WTC11 (cell line): ENCODE data around the gene HOXA5. TPM values are rescaled to one million over a fixed set of nuclear protein-coding genes. Genes with fewer than 3 reads are reported as not detected.

Experiments
- ATAC-seq: fragments of 200-7000 bp; cut with Tn5 transposase; 2 replicates; pipeline ENCODE4 v1.10.0; 2021; ENCODE audit warnings: mild to moderate bottlenecking, moderate library complexity
- CTCF ChIA-PET: fragments of 300-600 bp; sonication (Branson Sonifier 250); formaldehyde crosslinking; loops from one replicate; lab custom pipeline; 2021; ENCODE audit warnings: antibody characterized with exemption; lab: Charles Lee
- POLR2A ChIA-PET: fragments of 350-600 bp; sonication (Branson Sonifier 250); formaldehyde crosslinking; loops from one replicate; lab custom pipeline; 2021; ENCODE audit warnings: antibody characterized with exemption; lab: Charles Lee
- DNase-seq: peaks from one replicate; pipeline ENCODE4 v3.0.0; 2021; ENCODE audit warnings: low spot score
- H3K27ac Mint-ChIP-seq: 2 replicates; pipeline ENCODE4 v1.8.0; 2021; ENCODE audit warnings: mixed read lengths
- H3K27me3 Mint-ChIP-seq: 2 replicates; pipeline ENCODE4 v1.8.0; 2021; ENCODE audit warnings: low read depth, mild to moderate bottlenecking, moderate library complexity, mixed read lengths
- H3K36me3 Mint-ChIP-seq: 2 replicates; pipeline ENCODE4 v1.8.0; 2021; ENCODE audit warnings: mixed read lengths
- H3K4me1 Mint-ChIP-seq: 2 replicates; pipeline ENCODE4 v1.8.0; 2022; ENCODE audit warnings: mixed read lengths
- H3K4me3 Mint-ChIP-seq: 2 replicates; pipeline ENCODE4 v1.8.0; 2021; ENCODE audit warnings: mild to moderate bottlenecking, moderate library complexity, mixed read lengths
- H3K9me3 Mint-ChIP-seq: 2 replicates; pipeline ENCODE4 v1.8.0; 2021; ENCODE audit warnings: mixed read lengths
- FOXJ3 ChIP-seq: sonication (generic); formaldehyde crosslinking; IDR thresholded peaks from 2 replicates; pipeline ENCODE4 v1.9.0; 2021; ENCODE audit warnings: missing genetic modification reagents, mild to moderate bottlenecking, borderline replicate concordance
- GTF2I ChIP-seq: fragments of 250-450 bp; sonication (Bioruptor Pico); conservative IDR thresholded peaks from 2 replicates; pipeline ENCODE4 v1.4.0; 2021; ENCODE audit warnings: mild to moderate bottlenecking
- JAZF1 ChIP-seq: fragments of 250-450 bp; sonication (Bioruptor Pico); IDR thresholded peaks from 2 replicates; pipeline ENCODE4 v1.9.0; 2021; ENCODE audit warnings: moderate library complexity, mild to moderate bottlenecking, inconsistent platforms
- NFE2L1 ChIP-seq: sonication (generic); formaldehyde crosslinking; IDR thresholded peaks from 2 replicates; pipeline ENCODE4 v1.8.1; 2023; ENCODE audit warnings: missing genetic modification reagents
- PRRX2 ChIP-seq: fragments of 250-450 bp; sonication (Bioruptor Pico); IDR thresholded peaks from 2 replicates; pipeline ENCODE4 v1.8.0; 2021; ENCODE audit warnings: mild to moderate bottlenecking
- SMAD3 ChIP-seq: sonication (generic); formaldehyde crosslinking; IDR thresholded peaks from 2 replicates; pipeline ENCODE4 v1.8.0; 2022; ENCODE audit warnings: missing genetic modification reagents, mild to moderate bottlenecking, borderline replicate concordance
- TEAD4 ChIP-seq: sonication (generic); formaldehyde crosslinking; IDR thresholded peaks from 2 replicates; pipeline ENCODE4 v1.8.0; 2022; ENCODE audit warnings: mild to moderate bottlenecking, missing genetic modification reagents
- TP53 ChIP-seq: sonication (generic); formaldehyde crosslinking; IDR thresholded peaks from 2 replicates; pipeline ENCODE4 v1.8.1; 2023; ENCODE audit warnings: mild to moderate bottlenecking, missing genetic modification reagents
- microRNA-seq: library from miRNA; unstranded; fragments of <30 nt; microRNA quantifications from one replicate; pipeline ENCODE4 v1.2.0, GENCODE V29; 2022; ENCODE audit warnings: borderline number of aligned reads
- total RNA-seq: library from RNA; stranded (reverse); gene quantifications from 3 replicates; pipeline ENCODE4 v1.2.3, GENCODE V29; 2021
- TF ChIP-seq, protein P1 (sequence below): sonication (generic); formaldehyde crosslinking; IDR thresholded peaks from 2 replicates; pipeline ENCODE4 v1.8.1; 2022; ENCODE audit warnings: mild to moderate bottlenecking, missing genetic modification reagents, moderate library complexity, borderline replicate concordance
- TF ChIP-seq, protein P2 (sequence below): fragments of 250-450 bp; sonication (Bioruptor Pico); IDR thresholded peaks from 2 replicates; pipeline ENCODE4 v1.8.0; 2021; ENCODE audit warnings: mild to moderate bottlenecking
- TF ChIP-seq, protein P3 (sequence below): fragments of 250-450 bp; sonication (Bioruptor Pico); IDR thresholded peaks from 2 replicates; pipeline ENCODE4 v1.9.0; 2021; ENCODE audit warnings: mild to moderate bottlenecking
- TF ChIP-seq, protein P4 (sequence below): sonication (generic); formaldehyde crosslinking; IDR thresholded peaks from 2 replicates; pipeline ENCODE4 v1.8.0; 2023; ENCODE audit warnings: missing genetic modification reagents, mild to moderate bottlenecking, borderline replicate concordance
- TF ChIP-seq, protein P5 (sequence below): sonication (generic); formaldehyde crosslinking; IDR thresholded peaks from 2 replicates; pipeline ENCODE4 v1.8.0; 2022; ENCODE audit warnings: mild to moderate bottlenecking, missing genetic modification reagents

Gene HOXA5
- total RNA-seq, 1 experiment from 2014 or later = not detected

DNA sequence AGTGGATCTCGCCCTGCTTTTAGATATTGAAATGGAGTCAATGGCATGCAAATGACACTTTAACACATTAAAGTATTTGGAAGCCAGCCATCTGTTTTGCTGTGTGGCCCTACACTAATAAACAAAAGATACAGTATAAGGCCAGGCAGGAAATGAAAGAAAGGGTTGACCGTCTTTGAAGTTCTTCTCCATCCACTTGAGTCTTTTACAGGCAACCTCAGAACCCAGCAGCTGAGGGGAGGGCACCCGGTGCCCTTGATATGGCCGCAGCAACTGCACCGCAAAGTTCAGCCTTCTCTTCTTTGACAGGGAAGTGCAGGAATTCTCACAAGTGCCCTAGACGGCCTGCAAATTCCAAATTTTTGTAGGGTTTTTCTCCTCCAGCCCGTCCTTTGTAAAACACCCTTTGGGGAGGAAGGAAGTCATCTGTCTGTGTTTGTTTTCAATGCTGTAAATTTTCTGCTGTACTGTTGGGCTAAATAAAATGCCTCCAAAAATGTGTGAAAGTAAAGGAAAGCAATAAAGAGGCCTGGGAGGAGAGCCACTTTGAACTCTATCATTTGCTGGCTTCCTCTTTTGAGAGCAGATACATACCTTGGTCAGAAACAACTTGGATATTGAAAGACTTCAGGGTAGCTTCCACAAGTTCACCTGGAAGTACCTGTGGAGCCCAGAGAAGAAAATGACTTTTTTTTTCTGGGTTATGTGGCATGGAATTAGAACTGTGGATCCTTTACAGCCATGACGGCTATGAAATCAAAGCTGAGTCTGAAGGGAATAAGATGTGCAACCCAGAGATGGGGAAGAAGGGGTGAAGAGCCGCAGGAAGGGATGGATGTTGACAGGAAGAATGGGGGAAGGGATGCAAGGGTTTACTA is 51.3 kb downstream of the HOXA5 start:
- TF ChIP-seq GTF2I (CRISPR knock-in tag) (no peak), FOXJ3 (no peak), PRRX2 (no peak), TP53 (no peak), JAZF1 (no peak), NFE2L1 (CRISPR knock-in tag) (no peak)
- TF ChIP-seq, protein P1, sequence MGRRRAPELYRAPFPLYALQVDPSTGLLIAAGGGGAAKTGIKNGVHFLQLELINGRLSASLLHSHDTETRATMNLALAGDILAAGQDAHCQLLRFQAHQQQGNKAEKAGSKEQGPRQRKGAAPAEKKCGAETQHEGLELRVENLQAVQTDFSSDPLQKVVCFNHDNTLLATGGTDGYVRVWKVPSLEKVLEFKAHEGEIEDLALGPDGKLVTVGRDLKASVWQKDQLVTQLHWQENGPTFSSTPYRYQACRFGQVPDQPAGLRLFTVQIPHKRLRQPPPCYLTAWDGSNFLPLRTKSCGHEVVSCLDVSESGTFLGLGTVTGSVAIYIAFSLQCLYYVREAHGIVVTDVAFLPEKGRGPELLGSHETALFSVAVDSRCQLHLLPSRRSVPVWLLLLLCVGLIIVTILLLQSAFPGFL (CRISPR knock-in tag) = no peak
- Mint-ChIP-seq H3K27me3 (peaks cover 100% of the 10 kb centered on the region), H3K4me1 (peaks cover 63% of the 10 kb centered on the region), H3K9me3 (no peaks in the 10 kb centered on the region), H3K27ac (no peak overlapping the region), H3K4me3 (no peak overlapping the region), H3K36me3 (0 out of 2 replicates have a peak, but pooled peaks cover 3% of the 10 kb centered on the region)
- ATAC-seq = peak; percentile 23
- DNase-seq = peak; percentile 59
- CTCF ChIA-PET = interaction anchor here (0.8 to 2.9 kb wide), 5 partner anchors 18 to 87 kb away, joined by 3 to 9 read pairs (median 5); partner anchors contain the start of gene HOXA5
- POLR2A ChIA-PET = no interaction called here

DNA sequence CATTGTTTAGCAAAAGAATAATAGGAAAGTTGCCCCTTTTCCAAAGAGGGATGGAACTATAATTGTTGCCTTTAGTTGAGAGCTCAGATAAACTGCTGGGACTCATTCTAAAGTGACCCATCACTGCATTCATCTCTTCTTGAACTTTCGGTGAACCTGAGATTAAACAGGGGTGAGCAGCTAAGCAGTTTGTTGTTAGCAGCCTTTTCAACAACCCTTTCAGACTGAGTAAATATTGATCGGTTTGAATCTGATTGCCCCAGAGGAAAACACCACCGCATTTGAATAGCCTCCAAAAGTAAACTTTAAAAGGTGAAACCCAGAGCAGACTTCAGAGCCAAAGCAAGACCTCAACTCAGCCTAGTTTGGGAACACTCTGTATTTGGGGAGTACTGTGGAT is 52.4 kb downstream of the HOXA5 start:
- 0 out of 2 replicates have a peak, but pooled peaks cover 3% of the 10 kb centered on the region for H3K36me3 Mint-ChIP-seq
- peaks cover 61% of the 10 kb centered on the region for H3K4me1 Mint-ChIP-seq
- no peak overlapping the region for H3K27ac Mint-ChIP-seq
- H3K4me3 Mint-ChIP-seq = no peak overlapping the region
- ATAC-seq (no peak), DNase-seq (no peak)
- TF ChIP-seq FOXJ3 = no peak
- TF ChIP-seq, protein P2, sequence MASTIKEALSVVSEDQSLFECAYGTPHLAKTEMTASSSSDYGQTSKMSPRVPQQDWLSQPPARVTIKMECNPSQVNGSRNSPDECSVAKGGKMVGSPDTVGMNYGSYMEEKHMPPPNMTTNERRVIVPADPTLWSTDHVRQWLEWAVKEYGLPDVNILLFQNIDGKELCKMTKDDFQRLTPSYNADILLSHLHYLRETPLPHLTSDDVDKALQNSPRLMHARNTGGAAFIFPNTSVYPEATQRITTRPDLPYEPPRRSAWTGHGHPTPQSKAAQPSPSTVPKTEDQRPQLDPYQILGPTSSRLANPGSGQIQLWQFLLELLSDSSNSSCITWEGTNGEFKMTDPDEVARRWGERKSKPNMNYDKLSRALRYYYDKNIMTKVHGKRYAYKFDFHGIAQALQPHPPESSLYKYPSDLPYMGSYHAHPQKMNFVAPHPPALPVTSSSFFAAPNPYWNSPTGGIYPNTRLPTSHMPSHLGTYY (CRISPR knock-in tag) = no peak
- TF ChIP-seq, protein P3, sequence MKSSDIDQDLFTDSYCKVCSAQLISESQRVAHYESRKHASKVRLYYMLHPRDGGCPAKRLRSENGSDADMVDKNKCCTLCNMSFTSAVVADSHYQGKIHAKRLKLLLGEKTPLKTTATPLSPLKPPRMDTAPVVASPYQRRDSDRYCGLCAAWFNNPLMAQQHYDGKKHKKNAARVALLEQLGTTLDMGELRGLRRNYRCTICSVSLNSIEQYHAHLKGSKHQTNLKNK = no peak
- TF ChIP-seq, protein P4, sequence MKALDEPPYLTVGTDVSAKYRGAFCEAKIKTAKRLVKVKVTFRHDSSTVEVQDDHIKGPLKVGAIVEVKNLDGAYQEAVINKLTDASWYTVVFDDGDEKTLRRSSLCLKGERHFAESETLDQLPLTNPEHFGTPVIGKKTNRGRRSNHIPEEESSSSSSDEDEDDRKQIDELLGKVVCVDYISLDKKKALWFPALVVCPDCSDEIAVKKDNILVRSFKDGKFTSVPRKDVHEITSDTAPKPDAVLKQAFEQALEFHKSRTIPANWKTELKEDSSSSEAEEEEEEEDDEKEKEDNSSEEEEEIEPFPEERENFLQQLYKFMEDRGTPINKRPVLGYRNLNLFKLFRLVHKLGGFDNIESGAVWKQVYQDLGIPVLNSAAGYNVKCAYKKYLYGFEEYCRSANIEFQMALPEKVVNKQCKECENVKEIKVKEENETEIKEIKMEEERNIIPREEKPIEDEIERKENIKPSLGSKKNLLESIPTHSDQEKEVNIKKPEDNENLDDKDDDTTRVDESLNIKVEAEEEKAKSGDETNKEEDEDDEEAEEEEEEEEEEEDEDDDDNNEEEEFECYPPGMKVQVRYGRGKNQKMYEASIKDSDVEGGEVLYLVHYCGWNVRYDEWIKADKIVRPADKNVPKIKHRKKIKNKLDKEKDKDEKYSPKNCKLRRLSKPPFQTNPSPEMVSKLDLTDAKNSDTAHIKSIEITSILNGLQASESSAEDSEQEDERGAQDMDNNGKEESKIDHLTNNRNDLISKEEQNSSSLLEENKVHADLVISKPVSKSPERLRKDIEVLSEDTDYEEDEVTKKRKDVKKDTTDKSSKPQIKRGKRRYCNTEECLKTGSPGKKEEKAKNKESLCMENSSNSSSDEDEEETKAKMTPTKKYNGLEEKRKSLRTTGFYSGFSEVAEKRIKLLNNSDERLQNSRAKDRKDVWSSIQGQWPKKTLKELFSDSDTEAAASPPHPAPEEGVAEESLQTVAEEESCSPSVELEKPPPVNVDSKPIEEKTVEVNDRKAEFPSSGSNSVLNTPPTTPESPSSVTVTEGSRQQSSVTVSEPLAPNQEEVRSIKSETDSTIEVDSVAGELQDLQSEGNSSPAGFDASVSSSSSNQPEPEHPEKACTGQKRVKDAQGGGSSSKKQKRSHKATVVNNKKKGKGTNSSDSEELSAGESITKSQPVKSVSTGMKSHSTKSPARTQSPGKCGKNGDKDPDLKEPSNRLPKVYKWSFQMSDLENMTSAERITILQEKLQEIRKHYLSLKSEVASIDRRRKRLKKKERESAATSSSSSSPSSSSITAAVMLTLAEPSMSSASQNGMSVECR (CRISPR knock-in tag) = no peak
- TF ChIP-seq, protein P5, sequence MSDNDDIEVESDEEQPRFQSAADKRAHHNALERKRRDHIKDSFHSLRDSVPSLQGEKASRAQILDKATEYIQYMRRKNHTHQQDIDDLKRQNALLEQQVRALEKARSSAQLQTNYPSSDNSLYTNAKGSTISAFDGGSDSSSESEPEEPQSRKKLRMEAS = no peak
- TF ChIP-seq TEAD4 = no peak
- no peak for TF ChIP-seq SMAD3 (CRISPR knock-in tag)
- no peaks in the 10 kb centered on the region for H3K9me3 Mint-ChIP-seq
- POLR2A ChIA-PET = no interaction called here
- peaks cover 99% of the 10 kb centered on the region for H3K27me3 Mint-ChIP-seq
- CTCF ChIA-PET = interaction anchor here (0.8 to 2.9 kb wide), 4 partner anchors 19 to 89 kb away, joined by 3 to 9 read pairs (median 6); partner anchors contain the start of gene HOXA5

Small RNA genes within 50 kb of the gene (microRNA-seq; reads per million reads assigned to microRNA genes)
- not detected for gene MIR196B

Other genes with a start within 250 kb of the HOXA5 start
- not detected in 3 replicates for gene HOXA1, start 47.7 kb downstream of the HOXA5 start, total RNA-seq
- gene HOXA2, start 41.0 kb downstream of the HOXA5 start, total RNA-seq = not detected in 3 replicates
- gene HOXA4, start 12.9 kb downstream of the HOXA5 start, total RNA-seq = not detected in 3 replicates
- gene HOXA6, start 4.1 kb upstream of the HOXA5 start, total RNA-seq = not detected in 3 replicates
- 0.11 TPM in 1 of 3 replicates, not detected in the others for gene HOXA3, start 8.9 kb upstream of the HOXA5 start, total RNA-seq
- not detected in 3 replicates for gene HOXA7, start 13.0 kb upstream of the HOXA5 start, total RNA-seq
- not detected in 3 replicates for gene HOXA9, start 21.9 kb upstream of the HOXA5 start, total RNA-seq
- gene HOXA10, start 30.6 kb upstream of the HOXA5 start, total RNA-seq = 0.07 TPM in 1 of 3 replicates, not detected in the others
- gene HOXA11, start 41.6 kb upstream of the HOXA5 start, total RNA-seq = not detected in 3 replicates
- not detected in 3 replicates for gene HOXA13, start 56.4 kb upstream of the HOXA5 start, total RNA-seq
- not detected in 3 replicates for gene EVX1, start 99.1 kb upstream of the HOXA5 start, total RNA-seq